Kidney capillary endothelial cell (primary cell): ENCODE data around the gene BEAN1.
"Not testable (repeated sequence)": the region's sequence is repeated elsewhere in the genome, so short reads cannot be mapped to it uniquely, and the experiment has no call there.

Experiments
- DNase-seq: peaks from one replicate; pipeline ENCODE4 v3.0.0-alpha.2; 2018; ENCODE audit warnings: low spot score

Gene BEAN1

GRCh38 chr16:66441586-66442375 lies 14.7 kb downstream of the BEAN1 start:
- DNase-seq = no peak

- no peak for DNase-seq
Observed at GRCh38 chr16:66442502-66443268, 15.6 kb downstream of the BEAN1 start.

GRCh38 chr16:66443269-66443652 lies 16.2 kb downstream of the BEAN1 start:
- no peak for DNase-seq

GRCh38 chr16:66444049-66444481 lies 17.0 kb downstream of the BEAN1 start:
- DNase-seq = no peak

- DNase-seq = no peak
Observed at GRCh38 chr16:66446737-66447136, 19.6 kb downstream of the BEAN1 start.

- DNase-seq = no peak
Observed at GRCh38 chr16:66447491-66447890, 20.4 kb downstream of the BEAN1 start.

GRCh38 chr16:66451548-66451947 lies 24.5 kb downstream of the BEAN1 start:
- DNase-seq = no peak

GRCh38 chr16:66453230-66453629 lies 26.1 kb downstream of the BEAN1 start:
- DNase-seq = not testable (repeated sequence)

GRCh38 chr16:66454751-66455150 lies 27.7 kb downstream of the BEAN1 start:
- DNase-seq = no peak

GRCh38 chr16:66455970-66456369 lies 28.9 kb downstream of the BEAN1 start:
- no peak for DNase-seq

GRCh38 chr16:66457888-66458287 lies 30.8 kb downstream of the BEAN1 start:
- no peak for DNase-seq

GRCh38 chr16:66458292-66458691 lies 31.2 kb downstream of the BEAN1 start:
- DNase-seq = no peak

- DNase-seq = no peak
Observed at GRCh38 chr16:66458853-66459252, 31.8 kb downstream of the BEAN1 start.

- DNase-seq = no peak
Observed at GRCh38 chr16:66459878-66460277, 32.8 kb downstream of the BEAN1 start.

GRCh38 chr16:66460703-66461102 lies 33.6 kb downstream of the BEAN1 start:
- DNase-seq = no peak

GRCh38 chr16:66462912-66463311 lies 35.8 kb downstream of the BEAN1 start:
- no peak for DNase-seq

GRCh38 chr16:66465946-66466345 lies 38.9 kb downstream of the BEAN1 start:
- DNase-seq = not testable (repeated sequence)

- not testable (repeated sequence) for DNase-seq
Observed at GRCh38 chr16:66466636-66467035, 39.5 kb downstream of the BEAN1 start.

GRCh38 chr16:66467611-66468010 lies 40.5 kb downstream of the BEAN1 start:
- no peak for DNase-seq

- no peak for DNase-seq
Observed at GRCh38 chr16:66468321-66468965, 41.3 kb downstream of the BEAN1 start.

- DNase-seq = no peak
Observed at GRCh38 chr16:66469291-66469946, 42.3 kb downstream of the BEAN1 start.

GRCh38 chr16:66469947-66470546 lies 43.0 kb downstream of the BEAN1 start:
- no peak for DNase-seq
